SIG-M5 (cell line): ENCODE data around the gene MYO9A.
"Not testable (repeated sequence)": the region's sequence is repeated elsewhere in the genome, so short reads cannot be mapped to it uniquely, and the experiment has no call there.

Experiments
- DNase-seq: peaks from one replicate; lab custom pipeline; 2025; lab: John Stamatoyannopoulos, UW

The MYO9A gene

DNA sequence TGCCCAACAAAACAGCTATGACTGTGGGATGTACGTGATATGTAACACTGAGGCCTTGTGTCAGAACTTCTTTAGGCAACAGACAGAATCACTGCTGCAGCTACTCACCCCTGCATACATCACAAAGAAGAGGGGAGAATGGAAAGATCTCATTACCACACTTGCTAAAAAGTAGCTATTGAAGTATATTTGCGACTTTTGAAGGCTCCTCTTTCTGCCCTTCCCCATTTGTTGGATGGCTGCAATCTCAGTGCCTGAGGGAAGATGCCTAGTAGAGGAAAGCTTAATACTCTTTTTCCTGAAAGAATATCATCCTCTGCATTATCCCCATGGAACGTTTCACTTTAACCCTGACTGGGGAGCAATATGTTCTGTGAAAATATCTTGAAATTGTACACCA is 22.1 kb upstream of the MYO9A start:
- DNase-seq = no peak

DNA sequence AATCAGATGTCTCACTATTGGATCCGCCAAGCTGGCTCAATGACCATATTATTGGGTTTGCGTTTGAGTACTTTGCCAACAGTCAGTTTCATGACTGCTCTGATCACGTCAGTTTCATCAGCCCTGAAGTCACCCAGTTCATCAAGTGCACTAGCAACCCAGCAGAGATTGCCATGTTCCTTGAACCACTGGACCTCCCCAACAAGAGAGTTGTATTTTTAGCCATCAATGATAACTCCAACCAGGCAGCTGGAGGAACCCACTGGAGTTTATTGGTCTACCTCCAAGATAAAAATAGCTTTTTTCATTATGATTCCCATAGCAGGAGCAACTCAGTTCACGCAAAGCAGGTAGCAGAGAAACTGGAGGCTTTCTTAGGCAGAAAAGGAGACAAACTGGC is 21.7 kb upstream of the MYO9A start:
- no peak for DNase-seq

DNA sequence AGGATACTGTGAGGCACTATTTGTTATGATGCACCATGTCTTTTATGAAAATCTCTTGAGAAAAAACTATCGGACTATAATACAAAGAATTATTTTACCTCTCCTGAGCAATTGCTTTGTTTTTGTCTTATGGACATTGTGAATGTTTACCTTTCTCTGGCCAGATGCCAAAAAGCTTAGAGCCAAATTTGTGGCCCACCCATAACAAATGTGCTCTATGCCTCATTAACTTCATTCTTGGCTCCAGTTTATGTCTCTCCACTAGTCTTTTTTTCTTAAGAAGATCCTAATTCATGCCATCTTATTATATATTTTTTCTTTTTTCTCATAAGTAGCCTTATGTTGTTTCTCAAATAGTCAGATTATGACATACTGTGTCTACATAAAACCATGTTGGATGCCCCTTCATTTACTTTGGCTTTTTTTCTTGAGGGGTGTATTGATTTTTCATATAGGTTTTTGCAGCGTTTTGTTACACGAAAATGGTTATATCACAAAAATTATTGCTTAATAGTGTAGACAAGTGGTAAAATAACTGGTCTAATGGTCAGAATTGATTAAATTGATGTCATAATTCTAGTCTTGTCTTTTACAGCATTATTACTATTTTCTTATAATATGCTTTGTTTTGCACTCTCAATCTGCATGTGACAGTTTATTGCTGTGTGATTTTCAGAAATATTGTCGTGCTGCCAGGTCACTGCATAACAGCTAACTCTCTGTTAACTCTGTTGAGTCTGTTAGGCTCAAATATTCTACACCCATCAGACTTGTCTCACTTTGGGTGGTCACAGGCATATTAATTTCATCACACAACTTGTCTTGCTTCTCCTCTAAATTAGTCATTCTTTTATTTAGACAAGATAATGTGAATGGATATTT is 18.5 kb upstream of the MYO9A start:
- DNase-seq = no peak

DNA sequence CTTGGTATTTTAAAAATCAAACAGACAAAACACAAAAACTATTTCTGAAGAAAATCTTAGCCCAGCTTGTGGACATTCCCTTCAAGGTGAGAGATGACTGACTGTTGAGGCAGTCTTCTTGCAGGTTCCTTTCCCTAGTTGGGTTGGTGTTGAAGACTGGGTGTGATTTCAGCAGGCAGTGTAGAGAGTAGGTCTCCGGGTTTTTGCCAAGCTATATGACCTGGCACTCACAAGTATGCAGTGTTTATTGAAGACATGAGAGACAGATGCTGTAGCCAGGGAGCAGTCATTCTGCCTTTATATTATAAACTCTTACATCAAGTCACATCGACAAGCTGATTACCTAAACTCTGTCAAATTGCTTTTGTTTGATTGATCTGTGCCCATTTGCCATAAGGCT is 17.8 kb upstream of the MYO9A start:
- DNase-seq = no peak

DNA sequence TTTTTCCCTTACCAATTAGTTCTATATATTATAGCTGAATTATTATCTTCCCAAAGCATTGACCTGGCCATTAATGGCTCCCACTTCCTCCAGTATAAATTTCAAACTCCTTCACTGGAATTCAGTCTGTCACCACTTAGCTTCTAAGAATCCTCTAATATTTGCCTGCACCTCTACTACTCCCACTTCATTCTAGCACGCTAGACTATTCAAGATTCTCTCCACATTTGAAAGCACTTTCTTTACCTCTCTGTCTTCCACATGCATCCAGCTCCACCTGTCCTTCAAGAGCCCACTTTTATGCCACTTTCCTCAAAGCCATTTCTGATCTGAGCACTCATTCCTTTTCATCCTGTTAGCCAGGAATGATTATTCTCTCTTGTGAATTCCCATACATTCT is 15.3 kb upstream of the MYO9A start:
- no peak for DNase-seq

DNA sequence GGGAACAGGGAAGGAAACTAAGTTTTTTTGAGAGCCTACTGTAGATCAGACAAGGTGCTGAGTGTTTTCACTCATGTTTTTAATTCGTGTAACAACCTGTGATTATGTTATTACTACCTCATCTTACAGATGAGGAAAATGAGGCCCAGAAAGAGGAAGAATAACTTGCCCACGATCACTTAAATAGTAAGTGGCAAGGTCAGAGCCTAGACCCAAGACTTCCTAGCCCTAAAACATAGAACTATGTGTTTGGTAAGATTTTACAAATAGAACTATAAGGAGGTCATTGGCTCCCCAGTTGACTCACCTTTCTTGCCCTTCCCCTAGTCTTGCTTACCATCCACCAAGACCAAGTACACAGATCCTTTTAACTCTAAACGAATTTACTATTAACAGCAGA is 14.0 kb upstream of the MYO9A start:
- no peak for DNase-seq

DNA sequence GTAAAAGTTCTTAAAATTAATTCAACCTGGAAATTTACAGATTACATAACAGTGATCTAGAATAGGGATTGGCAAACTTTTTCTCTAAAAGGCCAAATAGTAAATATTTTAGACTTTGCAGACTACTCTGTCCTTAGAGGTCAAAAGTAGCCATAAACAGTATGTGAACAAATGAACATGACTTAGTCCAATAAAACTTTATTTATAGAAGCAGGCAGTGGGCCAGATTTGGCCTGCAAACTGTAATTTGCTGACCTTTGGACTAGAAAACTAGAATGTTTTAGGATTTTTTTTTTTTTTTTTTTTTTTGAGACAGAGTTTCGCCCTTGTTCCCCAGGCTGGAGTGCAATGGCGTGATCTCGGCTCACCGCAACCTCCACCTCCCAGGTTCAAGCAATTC is 12.3 kb upstream of the MYO9A start:
- DNase-seq = no peak

DNA sequence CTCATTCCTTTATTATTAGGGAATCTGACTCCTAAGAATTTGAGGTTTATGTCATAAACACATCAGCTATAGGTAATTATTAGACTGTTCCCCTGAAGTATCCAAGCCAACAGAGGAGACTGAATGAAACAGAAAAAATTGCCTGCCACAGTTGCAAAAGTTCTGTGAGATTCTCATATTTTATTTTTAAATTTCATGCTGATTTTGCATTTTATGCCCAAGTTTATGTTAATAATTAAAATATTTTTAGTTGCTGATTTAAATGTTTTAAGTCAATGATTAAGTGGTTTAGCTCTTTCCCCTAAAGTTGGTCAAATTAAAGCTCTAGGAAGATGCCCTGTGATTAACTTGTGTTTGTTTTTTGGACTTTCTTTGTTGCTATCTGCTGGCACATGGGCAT is 10.4 kb upstream of the MYO9A start:
- no peak for DNase-seq

DNA sequence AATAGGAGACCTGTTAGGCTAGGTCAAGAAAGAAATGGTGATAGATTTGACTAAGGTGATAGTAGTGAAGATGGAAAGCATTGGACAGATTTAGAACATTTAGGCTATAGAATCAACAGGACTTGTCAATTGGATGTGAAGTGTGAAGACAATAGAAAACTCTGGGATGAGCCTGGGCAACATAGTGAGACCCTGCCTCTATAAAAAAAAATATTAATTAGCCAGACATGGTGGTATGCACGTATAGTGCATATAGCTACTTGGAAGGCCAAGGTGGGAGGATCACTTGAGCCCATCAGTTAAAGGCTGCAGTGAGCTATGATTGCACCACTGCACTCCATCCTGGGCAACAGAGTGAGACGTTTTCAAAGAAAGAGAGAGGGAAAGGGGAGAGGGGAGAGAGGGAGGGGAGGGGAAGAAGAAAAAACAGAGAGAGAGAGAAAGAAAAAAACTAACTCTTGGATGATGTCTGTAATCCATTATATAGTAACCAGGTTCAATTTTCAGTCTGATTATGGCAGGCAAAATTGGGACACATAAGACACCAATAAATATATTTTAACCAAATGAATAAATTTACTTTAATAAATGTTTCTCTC is 9.9 kb upstream of the MYO9A start:
- DNase-seq = no peak

DNA sequence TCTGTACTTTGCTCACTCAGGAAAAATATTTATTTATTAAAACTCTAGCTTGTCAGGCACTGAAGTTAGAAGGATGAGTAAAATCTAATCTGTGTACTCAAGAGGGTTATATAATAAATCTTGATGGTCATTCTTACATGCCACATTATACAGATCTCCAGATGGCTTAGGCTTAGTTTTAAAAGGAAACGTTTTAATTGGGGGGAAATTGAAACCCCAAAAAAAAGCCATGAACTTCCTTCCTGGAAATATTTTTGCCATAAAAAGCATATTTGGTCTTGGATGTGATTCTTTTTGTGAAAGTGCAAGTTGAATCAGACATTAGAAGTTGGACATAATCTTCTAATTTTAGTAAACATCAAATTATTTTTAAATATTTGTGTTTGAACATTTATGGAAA is 6.3 kb upstream of the MYO9A start:
- DNase-seq = no peak

DNA sequence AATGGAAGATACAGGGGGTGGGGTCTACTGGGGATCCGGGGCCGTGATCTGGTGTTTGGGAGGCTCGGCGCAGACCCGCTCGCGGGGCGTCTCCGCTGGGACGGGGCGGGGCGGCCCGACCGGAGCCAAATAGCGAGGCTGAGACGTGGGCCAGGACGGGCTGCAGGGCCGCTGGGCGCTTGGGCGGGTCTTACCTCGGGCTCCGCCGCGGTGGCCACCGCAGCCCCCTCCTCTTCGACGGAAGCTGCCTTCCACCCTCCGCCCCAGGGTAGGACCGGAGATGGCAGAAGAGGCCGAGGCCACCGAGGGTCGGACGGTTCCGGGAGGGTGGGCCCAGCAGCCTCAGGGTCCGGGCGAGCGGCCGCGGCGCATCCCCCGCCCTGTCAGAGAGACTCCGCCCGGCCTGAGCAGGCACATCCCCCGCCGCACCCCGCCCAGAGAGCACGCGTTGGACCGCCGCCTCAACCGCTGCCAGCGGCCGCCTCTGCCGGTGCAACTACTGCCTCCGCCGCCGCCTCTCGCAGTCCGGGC is 399 bp downstream of the MYO9A start:
- DNase-seq = no peak

DNA sequence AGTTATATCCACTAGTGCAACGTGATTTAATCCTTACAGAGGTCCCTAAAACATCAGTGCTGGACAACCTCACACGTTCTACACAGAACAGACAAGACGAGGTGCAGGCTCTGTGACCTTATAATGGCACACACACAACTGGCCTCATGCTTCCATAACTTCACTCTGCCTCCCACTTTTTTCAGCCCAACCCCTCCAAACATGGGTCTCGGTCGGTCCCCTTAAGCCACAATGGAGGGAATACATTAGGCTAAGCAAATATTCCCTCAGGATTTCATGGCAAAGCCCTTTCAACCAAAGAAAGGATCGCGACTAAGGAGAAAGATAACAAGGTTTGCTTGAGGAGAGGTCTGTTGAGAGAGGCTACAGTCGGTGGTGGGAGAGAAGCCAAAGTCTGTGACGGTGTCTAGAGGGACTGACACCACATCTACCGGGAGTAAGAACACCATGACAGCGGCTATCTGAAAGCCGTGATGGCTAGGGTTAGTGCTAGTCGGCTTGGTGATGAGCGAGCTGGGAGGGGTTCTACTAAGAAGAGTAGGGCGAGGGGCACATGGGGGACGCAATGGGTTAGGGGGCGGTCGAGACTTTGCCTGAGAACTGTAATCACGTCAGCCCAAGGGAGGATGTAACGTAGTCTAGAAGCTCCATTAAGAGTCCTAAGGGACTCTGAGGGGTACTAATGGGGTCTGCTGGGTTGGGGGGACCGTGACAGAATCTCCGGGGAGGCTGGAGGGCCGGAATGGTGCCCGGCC is 1.0 kb downstream of the MYO9A start:
- DNase-seq = no peak

DNA sequence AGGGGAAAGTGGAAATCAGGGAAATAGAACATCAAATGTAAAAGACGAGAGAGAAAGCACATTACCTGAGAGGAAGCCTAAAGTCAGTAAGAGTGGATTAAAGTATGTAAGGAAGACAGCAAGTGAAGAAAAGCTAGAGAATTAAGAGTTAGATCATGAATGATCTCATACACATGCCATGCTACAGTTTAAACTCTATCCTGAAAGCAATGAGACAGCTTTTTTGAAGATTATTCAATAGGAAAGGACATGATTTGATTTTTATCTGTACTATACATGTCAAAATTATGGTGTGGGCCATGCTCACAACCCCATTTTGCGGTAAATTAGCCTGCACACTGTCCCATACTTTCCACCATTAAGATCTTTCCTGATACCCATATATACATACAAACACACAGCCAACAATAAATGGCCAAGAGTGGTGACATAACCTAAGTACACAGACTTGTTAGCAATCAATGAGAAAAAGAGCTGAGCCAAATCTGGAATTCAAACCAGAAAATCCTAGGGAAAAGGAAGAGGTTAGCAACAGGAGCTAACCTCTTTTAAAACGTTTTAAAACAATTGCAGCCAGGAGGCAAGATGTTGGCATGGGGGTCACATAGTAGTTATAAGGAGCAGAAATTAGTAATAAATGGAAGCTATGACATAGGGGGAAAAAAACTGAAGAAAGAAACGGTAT is 4.5 kb downstream of the MYO9A start:
- DNase-seq = no peak

DNA sequence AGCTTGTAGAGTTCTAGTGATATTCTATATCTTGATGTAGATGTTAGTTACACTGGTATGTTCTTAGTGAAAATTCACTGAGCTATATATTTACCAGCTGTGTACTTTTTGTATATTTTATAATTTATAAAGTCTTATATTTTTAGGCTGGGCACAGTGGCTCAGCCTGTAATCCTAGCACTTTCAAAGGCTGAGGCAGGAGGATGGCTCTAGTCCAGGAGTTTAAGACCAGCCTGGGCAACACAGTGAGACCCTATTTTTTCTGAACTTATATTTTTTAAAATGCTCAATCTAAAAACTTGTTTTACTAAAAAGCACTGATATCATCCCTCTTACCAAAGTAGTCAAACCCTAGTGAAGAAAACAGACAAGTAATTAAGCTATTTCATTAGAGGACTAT is 5.1 kb downstream of the MYO9A start:
- no peak for DNase-seq

DNA sequence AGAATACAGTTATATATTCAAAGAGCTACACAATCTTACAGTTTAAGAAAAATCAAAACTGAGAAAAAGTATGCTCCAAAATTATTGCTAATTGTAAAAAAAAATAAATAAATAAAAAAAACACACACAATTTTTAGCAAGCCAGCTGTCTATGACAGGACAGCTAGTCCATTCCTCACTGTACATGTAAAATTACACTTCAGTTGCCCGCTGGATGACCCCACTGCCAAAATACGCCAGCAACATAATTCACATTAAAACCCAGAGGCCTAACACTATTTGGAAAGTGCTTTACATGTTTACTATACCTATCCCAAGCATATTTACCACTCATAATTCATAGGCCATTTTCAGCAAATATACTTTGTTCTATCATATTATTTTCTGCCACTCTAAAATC is 5.8 kb downstream of the MYO9A start:
- DNase-seq = no peak

DNA sequence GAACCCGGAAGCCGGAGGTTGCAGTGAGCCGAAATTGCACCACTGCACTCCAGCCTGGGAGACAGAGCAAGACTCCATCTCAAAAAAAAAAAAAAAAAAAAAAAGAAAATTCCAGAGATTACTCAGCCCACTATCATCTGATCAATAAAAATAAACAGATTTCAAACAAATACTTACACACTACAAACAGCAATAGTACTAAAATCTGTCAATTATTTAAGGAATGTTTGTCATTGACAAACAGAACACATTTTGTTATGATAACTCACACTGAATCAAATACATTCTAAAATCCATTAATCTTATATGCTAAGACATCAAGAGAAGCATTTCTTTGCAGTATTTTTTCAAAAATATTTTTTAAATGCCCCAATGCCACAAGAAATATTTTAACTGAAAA is 7.6 kb downstream of the MYO9A start:
- DNase-seq = no peak

DNA sequence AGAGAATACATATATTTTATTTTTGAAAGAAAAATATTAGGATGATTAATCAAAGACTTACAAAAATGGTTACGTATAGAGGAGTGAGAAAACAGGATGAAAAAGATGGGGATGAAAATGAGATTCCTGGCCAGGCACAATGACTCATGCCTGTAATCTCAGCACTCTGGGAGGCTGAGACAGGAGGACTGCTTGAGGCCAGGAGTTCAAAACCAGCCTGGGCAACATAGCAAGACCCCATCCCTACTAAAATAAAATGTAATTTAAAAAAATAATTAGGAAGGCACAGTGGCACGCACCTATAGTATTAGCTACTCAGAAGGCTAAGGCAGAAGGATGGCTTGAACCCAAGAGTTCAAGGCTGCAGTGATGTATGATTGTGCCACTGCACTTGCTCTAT is 11.9 kb downstream of the MYO9A start:
- DNase-seq = no peak

DNA sequence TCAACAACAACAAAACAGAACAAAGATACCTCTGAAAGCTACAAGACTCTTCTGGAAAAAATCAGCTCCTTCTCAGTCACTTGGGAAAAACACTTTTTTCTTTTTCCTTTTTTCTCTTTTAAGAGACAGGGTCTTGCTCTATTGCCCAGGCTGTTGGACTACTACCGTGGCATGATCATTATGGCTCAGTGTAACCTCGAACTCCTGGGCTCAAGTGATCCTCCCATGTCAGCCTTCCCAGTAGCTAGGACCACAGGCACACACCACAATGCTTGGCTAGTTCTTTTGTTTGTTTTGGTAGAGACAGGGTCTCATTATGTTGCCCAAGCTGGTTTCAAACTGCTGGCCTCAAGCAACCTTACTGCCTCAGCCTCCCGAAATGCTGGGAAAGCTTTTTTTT is 12.8 kb downstream of the MYO9A start:
- no peak for DNase-seq

DNA sequence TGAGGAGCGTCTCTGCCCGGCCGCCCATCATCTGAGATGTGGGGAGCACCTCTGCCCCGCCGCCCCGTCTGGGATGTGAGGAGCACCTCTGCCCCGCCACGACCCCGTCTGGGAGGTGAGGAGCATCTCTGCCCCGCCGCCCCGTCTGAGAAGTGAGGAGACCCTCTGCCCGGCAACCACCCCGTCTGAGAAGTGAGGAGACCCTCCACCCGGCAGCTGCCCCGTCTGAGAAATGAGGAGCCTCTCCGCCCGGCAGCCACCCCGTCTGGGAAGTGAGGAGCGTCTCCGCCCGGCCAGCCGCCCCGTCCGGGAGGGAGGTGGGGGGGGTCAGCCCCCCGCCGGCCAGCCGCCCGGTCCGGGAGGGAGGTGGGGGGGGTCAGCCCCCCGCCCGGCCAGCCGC is 17.4 kb downstream of the MYO9A start:
- not testable (repeated sequence) for DNase-seq

DNA sequence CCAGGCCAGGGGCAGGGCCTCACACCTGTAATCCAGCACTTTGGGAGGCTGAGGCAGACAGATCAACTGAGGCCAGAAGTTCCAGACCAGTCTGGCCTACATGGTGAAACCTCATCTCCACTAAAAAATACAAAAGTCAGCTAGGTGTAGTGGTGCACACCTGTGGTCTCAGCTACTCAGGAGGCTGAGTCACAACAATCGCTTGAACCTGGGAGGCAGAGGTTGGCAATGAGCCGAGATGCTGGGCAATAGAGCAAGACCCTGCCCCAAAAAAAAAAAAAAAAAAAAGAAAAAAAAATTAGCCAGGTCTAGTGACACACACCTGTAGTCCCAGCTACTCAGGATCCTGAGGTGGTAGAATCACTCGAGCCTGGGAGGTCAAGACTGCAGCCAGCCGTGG is 18.8 kb downstream of the MYO9A start:
- no peak for DNase-seq

DNA sequence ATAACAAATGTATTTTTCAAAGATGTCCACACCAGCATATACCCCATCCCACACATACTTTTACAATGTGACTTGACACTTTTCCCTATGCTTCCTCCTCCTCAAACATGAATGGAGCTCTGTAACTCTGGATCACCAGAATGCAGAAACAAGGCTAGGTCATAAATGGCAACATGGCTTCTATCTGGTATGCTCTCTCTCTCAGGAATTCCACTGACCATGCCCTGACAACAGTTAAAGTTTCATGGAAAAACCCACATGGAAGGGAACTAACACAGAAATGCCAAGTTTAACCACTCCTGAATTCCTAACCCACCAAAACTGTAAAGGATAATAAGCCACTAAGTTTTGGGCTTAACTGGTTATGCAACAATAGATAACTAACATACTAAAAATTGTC is 19.9 kb downstream of the MYO9A start:
- DNase-seq = no peak

DNA sequence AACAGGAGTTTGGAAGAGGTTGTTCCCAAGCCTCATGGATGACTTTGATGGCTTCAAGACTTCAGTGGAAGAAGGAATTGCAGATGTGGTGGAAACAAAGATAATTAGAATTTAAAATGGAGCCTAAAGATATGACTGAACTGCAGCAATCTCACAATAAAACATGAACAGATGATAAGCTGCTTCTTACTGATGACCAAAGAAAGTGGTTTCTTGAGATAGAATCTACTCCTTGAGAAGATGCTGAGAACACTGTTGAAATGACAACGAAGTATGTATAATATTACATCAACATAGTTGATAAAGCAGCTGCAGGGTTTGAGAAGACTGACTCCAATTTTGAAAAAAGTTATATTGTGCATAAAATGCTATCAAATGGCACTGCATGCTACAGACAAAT is 21.2 kb downstream of the MYO9A start:
- no peak for DNase-seq
